Measurements from ENCODE around the gene KIF22. TPM values are rescaled to one million over a fixed set of nuclear protein-coding genes. Genes with fewer than 3 reads are reported as not detected.

KIF22 gene
- total RNA-seq, 1 experiment from 2014 or later: 111 TPM

DNA sequence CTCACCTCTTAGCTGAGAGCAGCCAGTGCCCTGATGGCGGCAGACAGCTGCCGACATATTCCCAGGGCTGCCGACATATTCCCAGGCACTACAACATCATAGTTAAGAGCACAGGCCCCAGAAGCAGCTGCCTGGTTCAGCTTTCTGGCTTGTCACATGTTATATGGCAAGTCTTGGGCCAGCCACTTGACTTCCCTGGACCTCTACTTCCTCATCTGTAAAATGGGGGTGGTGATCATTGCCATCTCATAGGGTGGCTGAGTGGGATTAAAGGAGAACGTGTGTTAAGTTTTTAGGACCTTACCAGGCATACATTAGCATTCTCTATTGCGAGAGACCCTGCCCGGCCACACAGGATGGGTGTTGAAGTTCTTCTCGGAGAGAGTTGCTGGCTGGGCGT is 53.4 kb downstream of the KIF22 start:
- H3K4me3 ChIP-seq (ENCODE audit: low read depth in 2 of 2, low read length in 2 of 2): no peak overlapping the region
- H3K9me3 ChIP-seq (ENCODE audit: control insufficient read depth, insufficient read depth, low read depth, low read length): no peaks in the 10 kb centered on the region
- intact Hi-C loops (cut with micrococcal nuclease; ENCODE audit: unreplicated experiment) (no loop called here), in situ Hi-C loops (cut with HindIII; ENCODE audit: low pct_unique_long_range_greater_than_20kb, low sequenced_read_pairs) (no loop called here)
- no peaks in the 10 kb centered on the region; the same call in 1 of the 2 replicates for H3K36me3 ChIP-seq (ENCODE audit: control insufficient read depth, insufficient read depth, low read length)
- ChIA-PET CTCF (no interaction called here), POLR2A (interaction anchor here (0.6 kb wide), 1 partner anchor 10 kb away, joined by 6 read pairs; no protein-coding TSS in a partner anchor)
- no TSS peak for BruUV-seq (replicated peaks)
- DNase-seq (ENCODE audit: low read depth, low spot score) (no peak), ATAC-seq (no peak)
- H3K27me3 ChIP-seq (ENCODE audit: control insufficient read depth, insufficient read depth, low read length): no peaks in the 10 kb centered on the region
- no peak overlapping the region for H3K27ac ChIP-seq (ENCODE audit: low read length)
- no peak for TF ChIP-seq POLR2AphosphoS5 (IDR thresholded peaks at IDR 0.05; ENCODE audit: low read depth, low read length)
- TF ChIP-seq, protein P1, sequence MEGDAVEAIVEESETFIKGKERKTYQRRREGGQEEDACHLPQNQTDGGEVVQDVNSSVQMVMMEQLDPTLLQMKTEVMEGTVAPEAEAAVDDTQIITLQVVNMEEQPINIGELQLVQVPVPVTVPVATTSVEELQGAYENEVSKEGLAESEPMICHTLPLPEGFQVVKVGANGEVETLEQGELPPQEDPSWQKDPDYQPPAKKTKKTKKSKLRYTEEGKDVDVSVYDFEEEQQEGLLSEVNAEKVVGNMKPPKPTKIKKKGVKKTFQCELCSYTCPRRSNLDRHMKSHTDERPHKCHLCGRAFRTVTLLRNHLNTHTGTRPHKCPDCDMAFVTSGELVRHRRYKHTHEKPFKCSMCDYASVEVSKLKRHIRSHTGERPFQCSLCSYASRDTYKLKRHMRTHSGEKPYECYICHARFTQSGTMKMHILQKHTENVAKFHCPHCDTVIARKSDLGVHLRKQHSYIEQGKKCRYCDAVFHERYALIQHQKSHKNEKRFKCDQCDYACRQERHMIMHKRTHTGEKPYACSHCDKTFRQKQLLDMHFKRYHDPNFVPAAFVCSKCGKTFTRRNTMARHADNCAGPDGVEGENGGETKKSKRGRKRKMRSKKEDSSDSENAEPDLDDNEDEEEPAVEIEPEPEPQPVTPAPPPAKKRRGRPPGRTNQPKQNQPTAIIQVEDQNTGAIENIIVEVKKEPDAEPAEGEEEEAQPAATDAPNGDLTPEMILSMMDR (IDR thresholded peaks at IDR 0.05): no peak
- no peak for TF ChIP-seq SIN3A (IDR thresholded peaks at IDR 0.05; ENCODE audit: borderline replicate concordance, insufficient read depth, low read depth, low read length)
- no peak for TF ChIP-seq TCF7L2 (IDR thresholded peaks at IDR 0.05; ENCODE audit: low read depth, low read length)
- TF ChIP-seq, protein P2, sequence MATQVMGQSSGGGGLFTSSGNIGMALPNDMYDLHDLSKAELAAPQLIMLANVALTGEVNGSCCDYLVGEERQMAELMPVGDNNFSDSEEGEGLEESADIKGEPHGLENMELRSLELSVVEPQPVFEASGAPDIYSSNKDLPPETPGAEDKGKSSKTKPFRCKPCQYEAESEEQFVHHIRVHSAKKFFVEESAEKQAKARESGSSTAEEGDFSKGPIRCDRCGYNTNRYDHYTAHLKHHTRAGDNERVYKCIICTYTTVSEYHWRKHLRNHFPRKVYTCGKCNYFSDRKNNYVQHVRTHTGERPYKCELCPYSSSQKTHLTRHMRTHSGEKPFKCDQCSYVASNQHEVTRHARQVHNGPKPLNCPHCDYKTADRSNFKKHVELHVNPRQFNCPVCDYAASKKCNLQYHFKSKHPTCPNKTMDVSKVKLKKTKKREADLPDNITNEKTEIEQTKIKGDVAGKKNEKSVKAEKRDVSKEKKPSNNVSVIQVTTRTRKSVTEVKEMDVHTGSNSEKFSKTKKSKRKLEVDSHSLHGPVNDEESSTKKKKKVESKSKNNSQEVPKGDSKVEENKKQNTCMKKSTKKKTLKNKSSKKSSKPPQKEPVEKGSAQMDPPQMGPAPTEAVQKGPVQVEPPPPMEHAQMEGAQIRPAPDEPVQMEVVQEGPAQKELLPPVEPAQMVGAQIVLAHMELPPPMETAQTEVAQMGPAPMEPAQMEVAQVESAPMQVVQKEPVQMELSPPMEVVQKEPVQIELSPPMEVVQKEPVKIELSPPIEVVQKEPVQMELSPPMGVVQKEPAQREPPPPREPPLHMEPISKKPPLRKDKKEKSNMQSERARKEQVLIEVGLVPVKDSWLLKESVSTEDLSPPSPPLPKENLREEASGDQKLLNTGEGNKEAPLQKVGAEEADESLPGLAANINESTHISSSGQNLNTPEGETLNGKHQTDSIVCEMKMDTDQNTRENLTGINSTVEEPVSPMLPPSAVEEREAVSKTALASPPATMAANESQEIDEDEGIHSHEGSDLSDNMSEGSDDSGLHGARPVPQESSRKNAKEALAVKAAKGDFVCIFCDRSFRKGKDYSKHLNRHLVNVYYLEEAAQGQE (IDR thresholded peaks at IDR 0.05; ENCODE audit: insufficient read depth in 1 of 2, low read depth in 2 of 2, low read length in 1 of 2): no peak
- H3K4me1 ChIP-seq (ENCODE audit: control insufficient read depth, insufficient read depth, low read length): no peaks in the 10 kb centered on the region

DNA sequence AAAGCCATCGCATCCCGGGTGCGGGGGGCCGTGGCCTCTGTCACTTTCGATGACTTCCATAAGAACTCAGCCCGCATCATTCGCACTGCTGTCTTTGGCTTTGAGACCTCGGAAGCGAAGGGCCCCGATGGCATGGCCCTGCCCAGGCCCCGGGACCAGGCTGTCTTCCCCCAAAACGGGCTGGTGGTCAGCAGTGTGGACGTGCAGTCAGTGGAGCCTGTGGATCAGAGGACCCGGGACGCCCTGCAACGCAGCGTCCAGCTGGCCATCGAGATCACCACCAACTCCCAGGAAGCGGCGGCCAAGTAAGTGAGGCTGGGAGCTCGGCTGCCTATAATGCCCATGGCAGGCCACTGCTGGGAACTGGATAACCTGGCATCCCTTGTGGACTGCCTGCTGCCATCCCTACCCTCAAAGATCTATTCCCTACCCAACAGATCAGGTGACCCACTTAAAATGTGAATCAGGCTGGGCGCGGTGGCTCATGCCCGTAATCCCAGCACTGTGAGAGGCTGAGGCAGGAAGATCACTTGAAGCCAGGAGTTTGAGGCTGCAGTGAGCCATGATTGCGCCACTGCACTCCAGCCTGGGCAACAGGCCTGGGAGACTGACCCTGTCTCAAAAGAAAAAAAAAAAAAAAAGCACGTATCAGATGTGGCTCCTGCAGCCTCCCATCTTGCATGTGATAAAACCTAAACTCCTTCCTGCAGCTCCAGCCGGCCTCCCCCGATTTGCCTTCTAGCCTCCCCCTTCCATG is 54.2 kb downstream of the KIF22 start:
- no peaks in the 10 kb centered on the region for H3K27me3 ChIP-seq (ENCODE audit: control insufficient read depth, insufficient read depth, low read length)
- no peak overlapping the region for H3K4me3 ChIP-seq (ENCODE audit: low read depth in 2 of 2, low read length in 2 of 2)
- intact Hi-C loops (cut with micrococcal nuclease; ENCODE audit: unreplicated experiment) (no loop called here), in situ Hi-C loops (cut with HindIII; ENCODE audit: low pct_unique_long_range_greater_than_20kb, low sequenced_read_pairs) (no loop called here)
- TF ChIP-seq, protein P2 (IDR thresholded peaks at IDR 0.05; ENCODE audit: insufficient read depth in 1 of 2, low read depth in 2 of 2, low read length in 1 of 2): no peak
- TF ChIP-seq POLR2AphosphoS5 (IDR thresholded peaks at IDR 0.05; ENCODE audit: low read depth, low read length) (no peak), SIN3A (IDR thresholded peaks at IDR 0.05; ENCODE audit: borderline replicate concordance, insufficient read depth, low read depth, low read length) (no peak), TCF7L2 (IDR thresholded peaks at IDR 0.05; ENCODE audit: low read depth, low read length) (no peak)
- TF ChIP-seq, protein P1 (IDR thresholded peaks at IDR 0.05): no peak
- ATAC-seq (no peak), DNase-seq (ENCODE audit: low read depth, low spot score) (no peak)
- no peak overlapping the region for H3K27ac ChIP-seq (ENCODE audit: low read length)
- POLR2A ChIA-PET: no interaction called here
- H3K4me1 ChIP-seq (ENCODE audit: control insufficient read depth, insufficient read depth, low read length): no peaks in the 10 kb centered on the region
- BruUV-seq (replicated peaks): no TSS peak
- H3K9me3 ChIP-seq (ENCODE audit: control insufficient read depth, insufficient read depth, low read depth, low read length): no peaks in the 10 kb centered on the region
- CTCF ChIA-PET: no interaction called here
- no peaks in the 10 kb centered on the region; the same call in 1 of the 2 replicates for H3K36me3 ChIP-seq (ENCODE audit: control insufficient read depth, insufficient read depth, low read length)
